GM12801 (cell line): Measurements from ENCODE around the gene KCNJ12.

ENCODE experiments used
- TF ChIP-seq, protein P1 (sequence below): IDR thresholded peaks from one replicate; pipeline ENCODE4 v1.5.1; 2011; ENCODE audit warnings: control low read depth; ENCODE audit not compliant: insufficient read length; ENCODE audit errors: extremely low read depth

KCNJ12 gene

DNA sequence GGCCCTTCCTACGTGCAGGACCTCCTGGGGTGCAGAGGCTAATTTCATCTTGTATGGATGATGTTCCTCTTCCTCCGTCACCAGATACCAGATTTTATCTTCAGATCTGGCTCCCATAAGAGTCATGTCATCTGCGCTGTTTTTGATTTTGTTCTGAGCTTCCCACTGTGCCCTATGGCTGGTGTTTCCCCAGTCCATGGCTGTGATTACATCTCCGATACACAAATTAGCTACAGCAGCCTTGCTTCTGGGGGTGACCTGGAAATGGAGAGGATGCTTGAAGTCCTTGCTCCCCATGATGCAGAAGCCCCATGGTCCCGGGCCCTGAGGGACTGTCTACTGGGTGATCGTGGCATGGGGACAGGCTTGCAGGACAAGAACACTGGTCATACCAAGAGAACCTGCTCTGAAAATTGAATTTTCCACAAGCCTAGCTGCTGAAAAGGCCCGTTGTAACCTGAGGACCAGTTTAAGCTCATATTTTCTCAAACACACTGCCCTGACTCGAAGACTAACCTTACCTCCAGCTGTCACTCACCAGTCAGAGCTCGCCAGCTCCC, 69.0 kb downstream of the KCNJ12 start:
- TF ChIP-seq, protein P1, sequence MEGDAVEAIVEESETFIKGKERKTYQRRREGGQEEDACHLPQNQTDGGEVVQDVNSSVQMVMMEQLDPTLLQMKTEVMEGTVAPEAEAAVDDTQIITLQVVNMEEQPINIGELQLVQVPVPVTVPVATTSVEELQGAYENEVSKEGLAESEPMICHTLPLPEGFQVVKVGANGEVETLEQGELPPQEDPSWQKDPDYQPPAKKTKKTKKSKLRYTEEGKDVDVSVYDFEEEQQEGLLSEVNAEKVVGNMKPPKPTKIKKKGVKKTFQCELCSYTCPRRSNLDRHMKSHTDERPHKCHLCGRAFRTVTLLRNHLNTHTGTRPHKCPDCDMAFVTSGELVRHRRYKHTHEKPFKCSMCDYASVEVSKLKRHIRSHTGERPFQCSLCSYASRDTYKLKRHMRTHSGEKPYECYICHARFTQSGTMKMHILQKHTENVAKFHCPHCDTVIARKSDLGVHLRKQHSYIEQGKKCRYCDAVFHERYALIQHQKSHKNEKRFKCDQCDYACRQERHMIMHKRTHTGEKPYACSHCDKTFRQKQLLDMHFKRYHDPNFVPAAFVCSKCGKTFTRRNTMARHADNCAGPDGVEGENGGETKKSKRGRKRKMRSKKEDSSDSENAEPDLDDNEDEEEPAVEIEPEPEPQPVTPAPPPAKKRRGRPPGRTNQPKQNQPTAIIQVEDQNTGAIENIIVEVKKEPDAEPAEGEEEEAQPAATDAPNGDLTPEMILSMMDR: no peak

- TF ChIP-seq, protein P1: no peak
Observed at GRCh38 chr17:21451975-21452374, 75.8 kb downstream of the KCNJ12 start.

DNA sequence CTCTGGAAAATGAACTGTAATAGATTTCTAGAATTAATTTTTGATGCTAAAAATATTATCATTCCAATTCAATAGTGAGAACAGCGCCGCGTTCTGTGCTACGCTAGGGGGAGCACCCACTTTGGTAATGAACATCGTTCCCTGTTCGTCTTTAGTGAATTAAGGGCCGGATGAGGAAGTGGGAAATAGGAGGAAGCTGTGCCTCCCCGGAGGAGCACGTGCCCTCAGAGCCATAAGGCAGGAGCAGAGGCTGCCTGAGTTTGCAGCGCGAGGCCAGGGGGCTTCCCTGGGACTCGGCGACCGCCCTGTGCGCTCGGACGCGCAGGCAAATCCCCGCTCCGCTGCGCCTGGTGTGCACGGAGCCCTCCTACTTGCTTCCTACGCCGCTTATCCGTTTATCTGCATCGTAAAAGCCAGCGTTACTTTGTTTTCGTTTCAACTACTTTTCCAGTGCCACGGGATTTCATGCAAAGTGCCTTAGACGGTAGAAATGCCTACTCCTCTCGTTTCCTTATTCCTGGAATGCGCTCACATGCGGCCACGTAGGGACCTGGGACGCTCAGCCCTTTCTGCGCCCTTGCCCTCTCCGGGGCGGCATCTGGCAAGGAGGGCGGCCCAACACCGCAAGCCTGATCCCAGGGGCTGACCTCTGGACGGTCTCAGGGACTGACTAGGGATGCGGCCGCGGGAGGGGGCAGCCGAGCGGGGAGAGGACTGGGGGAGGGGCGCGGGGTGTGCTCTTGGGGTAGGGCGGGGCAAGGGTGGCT, 76.4 kb downstream of the KCNJ12 start:
- TF ChIP-seq, protein P1: no peak

GRCh38 chr17:21453144-21453898, 77.2 kb downstream of the KCNJ12 start:
- TF ChIP-seq, protein P1: no peak

- TF ChIP-seq, protein P1: no peak
Observed at GRCh38 chr17:21454441-21454840, 78.3 kb downstream of the KCNJ12 start.

DNA sequence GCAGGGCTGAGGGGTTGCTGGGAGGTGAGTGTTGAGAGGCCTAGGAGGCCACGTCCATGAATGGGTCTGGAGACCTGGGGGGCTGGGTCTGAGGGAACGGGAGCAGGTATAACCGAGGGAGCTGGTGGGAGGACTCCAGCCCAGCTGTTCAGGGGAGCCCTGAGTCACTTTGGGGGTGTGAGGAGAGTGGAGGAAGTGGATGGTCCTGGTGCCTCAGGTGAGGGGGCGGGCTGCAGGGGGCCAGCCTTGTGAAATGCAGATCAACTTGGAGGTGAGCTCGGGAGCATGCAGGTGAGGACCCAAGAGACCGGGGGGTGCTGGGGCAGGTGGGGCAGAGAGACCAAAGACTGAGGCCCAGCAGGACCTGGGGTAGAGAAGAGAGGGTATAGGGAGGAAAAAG, 79.6 kb downstream of the KCNJ12 start:
- TF ChIP-seq, protein P1: no peak

- TF ChIP-seq, protein P1: no peak
Observed at GRCh38 chr17:21457051-21458026, 81.2 kb downstream of the KCNJ12 start.
